Measurements from ENCODE around the gene ABCC9. TPM values are rescaled to one million over a fixed set of nuclear protein-coding genes. Genes with fewer than 3 reads are reported as not detected.

The ABCC9 gene
- polyA plus RNA-seq, 1 experiment, result 2.7 TPM

DNA sequence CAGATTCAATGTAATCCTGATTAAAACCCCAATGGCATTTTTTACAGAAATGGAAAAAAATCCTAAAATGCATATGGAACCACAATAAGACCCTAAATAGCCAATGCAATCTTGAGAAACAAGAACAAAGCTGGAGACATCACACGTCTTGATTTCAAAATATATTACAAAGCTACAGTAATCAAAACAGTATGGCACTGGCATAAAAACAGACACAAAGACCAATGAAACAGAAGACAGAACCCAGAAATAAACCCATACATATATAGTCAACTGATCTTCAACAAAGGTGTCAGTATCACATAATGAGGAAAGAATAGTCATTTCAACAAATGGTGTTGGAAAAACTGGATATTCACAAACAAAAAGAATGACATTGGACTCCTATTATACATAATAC is 9.4 kb upstream of the ABCC9 start:
- ChIA-PET POLR2A (no interaction called here), CTCF (interaction anchor here (1.0 kb wide), 1 partner anchor 9 kb away, joined by 3 read pairs; the partner anchor contains the start of gene ABCC9)
- no peak for TF ChIP-seq CTCF (IDR thresholded peaks at IDR 0.05; ENCODE audit: low read depth, low read length)

DNA sequence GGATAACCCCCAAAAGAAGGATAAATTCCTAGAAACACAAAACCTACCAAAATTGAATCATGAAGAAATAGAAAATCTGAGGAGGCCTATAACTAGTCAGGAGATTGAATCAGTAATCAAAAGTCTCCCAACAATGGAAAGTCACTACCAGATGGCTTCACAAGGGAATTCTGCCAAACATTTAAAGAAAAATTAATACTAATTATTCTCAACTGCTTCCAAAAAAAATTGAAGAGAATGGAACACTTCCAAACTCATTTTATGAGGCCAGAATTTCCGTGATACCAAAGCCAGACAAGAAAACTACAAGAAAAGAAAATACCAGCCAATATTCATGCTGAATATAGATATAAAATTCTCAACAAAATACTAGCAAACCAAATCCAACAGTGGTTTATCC is 7.8 kb upstream of the ABCC9 start:
- CTCF ChIA-PET, result no interaction called here
- TF ChIP-seq CTCF (IDR thresholded peaks at IDR 0.05; ENCODE audit: low read depth, low read length), result no peak
- POLR2A ChIA-PET, result no interaction called here

More for the DNA sequence above, 9.4 kb upstream of the ABCC9 start:
- no peak for DNase-seq (ENCODE audit: low read depth, low spot score)
- H3K4me3 ChIP-seq (ENCODE audit: low read depth, low read length), result no peak overlapping the region
- H3K27ac ChIP-seq (ENCODE audit: low read depth, low read length), result no peak overlapping the region
- H3K9me3 ChIP-seq (ENCODE audit: control insufficient read depth, insufficient read depth, low read length), result peaks cover 5% of the 10 kb centered on the region; the same call in 1 of the 2 replicates
- H3K27me3 ChIP-seq (ENCODE audit: control insufficient read depth, insufficient read depth, low read length), result no peaks in the 10 kb centered on the region

DNA sequence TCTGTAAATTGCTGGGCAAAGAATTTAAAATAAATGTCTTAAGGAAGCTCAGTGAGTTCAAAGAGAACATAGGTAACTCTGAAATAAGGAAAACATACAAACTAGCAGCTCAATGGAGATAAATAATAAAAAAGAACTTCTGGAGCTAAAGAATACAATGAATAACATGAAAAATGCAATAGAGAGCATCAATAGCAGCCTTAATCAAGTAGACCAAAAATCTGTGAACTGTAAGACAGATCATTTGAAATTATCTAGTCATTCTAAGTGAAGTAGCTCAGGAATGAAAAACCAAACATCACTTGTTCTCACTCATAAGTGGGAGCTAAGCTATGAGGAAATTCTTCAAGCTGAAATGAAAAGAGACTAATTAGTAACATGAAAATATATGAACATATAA is 5.8 kb upstream of the ABCC9 start:
- Histone ChIP-seq H3K27me3 (ENCODE audit: control insufficient read depth, insufficient read depth, low read length) (no peaks in the 10 kb centered on the region), H3K27ac (ENCODE audit: low read depth, low read length) (no peak overlapping the region), H3K9me3 (ENCODE audit: control insufficient read depth, insufficient read depth, low read length) (peaks cover 9% of the 10 kb centered on the region), H3K4me3 (ENCODE audit: low read depth, low read length) (no peak overlapping the region)
- ChIA-PET CTCF (no interaction called here), POLR2A (no interaction called here)
- no peak for DNase-seq (ENCODE audit: low read depth, low spot score)
- no peak for TF ChIP-seq CTCF (IDR thresholded peaks at IDR 0.05; ENCODE audit: low read depth, low read length)

More for the DNA sequence above, 7.8 kb upstream of the ABCC9 start:
- H3K27me3 ChIP-seq (ENCODE audit: control insufficient read depth, insufficient read depth, low read length), result no peaks in the 10 kb centered on the region
- peaks cover 5% of the 10 kb centered on the region; the same call in 1 of the 2 replicates for H3K9me3 ChIP-seq (ENCODE audit: control insufficient read depth, insufficient read depth, low read length)
- no peak overlapping the region for H3K27ac ChIP-seq (ENCODE audit: low read depth, low read length)
- H3K4me3 ChIP-seq (ENCODE audit: low read depth, low read length), result no peak overlapping the region
- no peak for DNase-seq (ENCODE audit: low read depth, low spot score)

DNA sequence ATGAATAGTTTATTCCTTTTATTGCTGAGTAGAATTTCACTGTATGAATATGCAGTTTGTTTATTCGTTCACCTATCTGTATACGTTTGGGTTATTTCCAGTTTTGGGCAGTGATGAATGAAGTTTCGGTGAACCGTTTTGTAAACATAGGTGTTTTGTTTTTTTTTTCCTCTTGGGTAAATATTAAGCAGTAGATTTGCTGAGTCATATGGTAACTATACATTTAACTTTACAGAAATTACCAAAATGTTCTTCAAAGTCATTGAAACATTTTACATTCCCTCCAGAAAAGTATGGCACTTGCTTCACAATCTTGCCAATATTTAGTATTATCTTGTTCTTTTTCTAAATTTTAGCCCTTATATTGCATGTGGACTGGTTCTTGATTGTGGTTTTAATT is 3.8 kb upstream of the ABCC9 start:
- Histone ChIP-seq H3K27me3 (ENCODE audit: control insufficient read depth, insufficient read depth, low read length) (no peaks in the 10 kb centered on the region), H3K27ac (ENCODE audit: low read depth, low read length) (no peak overlapping the region), H3K4me3 (ENCODE audit: low read depth, low read length) (no peak overlapping the region), H3K9me3 (ENCODE audit: control insufficient read depth, insufficient read depth, low read length) (peaks cover 9% of the 10 kb centered on the region)
- DNase-seq (ENCODE audit: low read depth, low spot score), result no peak
- POLR2A ChIA-PET, result no interaction called here
- TF ChIP-seq CTCF (IDR thresholded peaks at IDR 0.05; ENCODE audit: low read depth, low read length), result no peak
- CTCF ChIA-PET, result no interaction called here

GRCh38 chr12:21942377-21942703 is 1.1 kb upstream of the ABCC9 start:
- no peak overlapping the region; the same call in 1 of the 2 replicates for H3K4me3 ChIP-seq (ENCODE audit: low read depth, low read length)
- ChIA-PET CTCF (interaction anchor here (0.8 to 1.0 kb wide), 2 partner anchors 16 to 55 kb away, joined by 3 read pairs; no protein-coding TSS in a partner anchor), POLR2A (no interaction called here)
- no peak overlapping the region for H3K27ac ChIP-seq (ENCODE audit: low read depth, low read length)
- H3K9me3 ChIP-seq (ENCODE audit: control insufficient read depth, insufficient read depth, low read length), result peaks cover 9% of the 10 kb centered on the region
- DNase-seq (ENCODE audit: low read depth, low spot score), result no peak
- H3K27me3 ChIP-seq (ENCODE audit: control insufficient read depth, insufficient read depth, low read length), result no peaks in the 10 kb centered on the region
- TF ChIP-seq CTCF (IDR thresholded peaks at IDR 0.05; ENCODE audit: low read depth, low read length), result no peak
